SK-N-SH treated with all-trans-retinoic acid at 6 μM for 48 hours (cell line): ENCODE results near the gene VPS13C.

Experiments
- ARNTL ChIP-seq: fragments of 450-650 bp; formaldehyde crosslinking; IDR thresholded peaks from 2 replicates; pipeline ENCODE4 v1.5.0; 2020; ENCODE audit warnings: low read depth, mild to moderate bottlenecking, moderate library complexity, borderline replicate concordance
- ZNF70 ChIP-seq: fragments of 450-650 bp; formaldehyde crosslinking; IDR thresholded peaks from 2 replicates; pipeline ENCODE4 v1.5.0; 2020; ENCODE audit warnings: mild to moderate bottlenecking, moderate library complexity
- TF ChIP-seq, protein P1 (sequence below): fragments of 250-450 bp; sonication (Bioruptor Pico); IDR thresholded peaks from 2 replicates; pipeline ENCODE4 v1.8.0; 2020; ENCODE audit warnings: mild to moderate bottlenecking, moderate library complexity, borderline replicate concordance

DNA sequence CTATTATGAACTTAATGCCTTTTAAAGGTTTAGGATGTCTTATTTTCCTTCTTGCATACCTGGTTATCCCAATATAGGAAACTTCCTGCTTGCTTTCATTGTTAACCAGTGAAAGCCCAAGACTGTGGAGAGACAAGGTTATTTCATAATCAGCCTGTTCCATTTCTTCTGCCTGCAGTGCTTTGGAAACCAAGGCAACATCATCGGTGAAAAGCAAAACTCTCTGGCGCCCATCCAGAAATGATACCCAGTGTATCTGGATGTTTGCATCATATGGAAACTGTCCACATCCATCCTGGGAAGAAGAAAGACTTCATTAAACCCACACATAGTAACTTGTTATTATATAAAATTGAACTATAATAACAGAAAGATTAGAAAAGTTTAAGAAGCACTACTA lies 170.1 kb downstream of the VPS13C start:
- TF ChIP-seq ZNF70 (CRISPR knock-in tag) (no peak), ARNTL (CRISPR knock-in tag) (no peak)
- TF ChIP-seq, protein P1, sequence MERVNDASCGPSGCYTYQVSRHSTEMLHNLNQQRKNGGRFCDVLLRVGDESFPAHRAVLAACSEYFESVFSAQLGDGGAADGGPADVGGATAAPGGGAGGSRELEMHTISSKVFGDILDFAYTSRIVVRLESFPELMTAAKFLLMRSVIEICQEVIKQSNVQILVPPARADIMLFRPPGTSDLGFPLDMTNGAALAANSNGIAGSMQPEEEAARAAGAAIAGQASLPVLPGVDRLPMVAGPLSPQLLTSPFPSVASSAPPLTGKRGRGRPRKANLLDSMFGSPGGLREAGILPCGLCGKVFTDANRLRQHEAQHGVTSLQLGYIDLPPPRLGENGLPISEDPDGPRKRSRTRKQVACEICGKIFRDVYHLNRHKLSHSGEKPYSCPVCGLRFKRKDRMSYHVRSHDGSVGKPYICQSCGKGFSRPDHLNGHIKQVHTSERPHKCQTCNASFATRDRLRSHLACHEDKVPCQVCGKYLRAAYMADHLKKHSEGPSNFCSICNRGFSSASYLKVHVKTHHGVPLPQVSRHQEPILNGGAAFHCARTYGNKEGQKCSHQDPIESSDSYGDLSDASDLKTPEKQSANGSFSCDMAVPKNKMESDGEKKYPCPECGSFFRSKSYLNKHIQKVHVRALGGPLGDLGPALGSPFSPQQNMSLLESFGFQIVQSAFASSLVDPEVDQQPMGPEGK (CRISPR knock-in tag): no peak
